GM20000 (cell line): Measurements from ENCODE around the gene GNPAT.
A peak's percentile ranks its signal among the peaks of the same experiment; 100 is the strongest.

ENCODE experiments used
- DNase-seq: peaks from one replicate; pipeline ENCODE4 v3.0.0; 2012; ENCODE audit warnings: low spot score
- TF ChIP-seq, protein P1 (sequence below): IDR thresholded peaks from 2 replicates; pipeline ENCODE4 v1.5.1; 2012; ENCODE audit warnings: mild to moderate bottlenecking, control low read depth; ENCODE audit errors: extremely low read depth, missing control alignments

The GNPAT gene

DNA sequence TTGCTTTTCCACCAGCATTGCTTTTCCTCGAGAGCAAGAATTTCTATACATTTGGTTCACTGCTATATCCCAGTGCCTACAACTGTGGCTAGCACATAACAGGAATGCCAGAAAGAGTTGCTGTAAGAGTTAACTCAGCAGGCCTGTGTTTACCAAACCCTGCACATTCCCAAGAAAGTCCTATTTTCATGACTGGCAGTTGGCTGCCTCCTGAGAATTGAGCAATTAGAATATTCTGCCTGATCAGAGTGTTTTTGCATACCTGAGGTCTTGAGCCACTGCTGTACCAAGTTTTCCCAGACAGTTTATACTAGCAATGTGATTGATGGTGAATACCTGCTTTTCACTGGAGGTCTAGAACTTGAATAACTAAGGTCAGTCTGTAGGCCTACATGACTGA lies 2.7 kb upstream of the GNPAT start:
- TF ChIP-seq, protein P1, sequence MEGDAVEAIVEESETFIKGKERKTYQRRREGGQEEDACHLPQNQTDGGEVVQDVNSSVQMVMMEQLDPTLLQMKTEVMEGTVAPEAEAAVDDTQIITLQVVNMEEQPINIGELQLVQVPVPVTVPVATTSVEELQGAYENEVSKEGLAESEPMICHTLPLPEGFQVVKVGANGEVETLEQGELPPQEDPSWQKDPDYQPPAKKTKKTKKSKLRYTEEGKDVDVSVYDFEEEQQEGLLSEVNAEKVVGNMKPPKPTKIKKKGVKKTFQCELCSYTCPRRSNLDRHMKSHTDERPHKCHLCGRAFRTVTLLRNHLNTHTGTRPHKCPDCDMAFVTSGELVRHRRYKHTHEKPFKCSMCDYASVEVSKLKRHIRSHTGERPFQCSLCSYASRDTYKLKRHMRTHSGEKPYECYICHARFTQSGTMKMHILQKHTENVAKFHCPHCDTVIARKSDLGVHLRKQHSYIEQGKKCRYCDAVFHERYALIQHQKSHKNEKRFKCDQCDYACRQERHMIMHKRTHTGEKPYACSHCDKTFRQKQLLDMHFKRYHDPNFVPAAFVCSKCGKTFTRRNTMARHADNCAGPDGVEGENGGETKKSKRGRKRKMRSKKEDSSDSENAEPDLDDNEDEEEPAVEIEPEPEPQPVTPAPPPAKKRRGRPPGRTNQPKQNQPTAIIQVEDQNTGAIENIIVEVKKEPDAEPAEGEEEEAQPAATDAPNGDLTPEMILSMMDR: no peak
- no peak for DNase-seq

DNA sequence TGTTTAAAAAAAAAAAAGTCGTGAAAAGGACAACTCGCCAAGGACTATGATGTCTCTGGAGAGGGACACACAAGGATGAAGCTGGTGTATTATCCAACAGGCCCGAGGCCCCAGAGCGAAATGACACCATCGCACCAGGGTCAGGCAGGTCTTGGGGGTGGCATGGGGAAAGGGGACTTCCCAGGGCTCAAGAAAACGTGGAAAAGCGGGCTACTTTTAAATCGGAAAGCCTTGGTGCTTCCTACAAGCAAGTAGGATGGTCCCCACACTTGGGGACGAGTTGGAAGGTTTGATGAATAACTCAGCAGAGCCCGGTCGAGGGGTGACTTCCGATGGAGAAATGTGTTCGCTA lies 505 bp upstream of the GNPAT start:
- TF ChIP-seq, protein P1: no peak
- no peak for DNase-seq

DNA sequence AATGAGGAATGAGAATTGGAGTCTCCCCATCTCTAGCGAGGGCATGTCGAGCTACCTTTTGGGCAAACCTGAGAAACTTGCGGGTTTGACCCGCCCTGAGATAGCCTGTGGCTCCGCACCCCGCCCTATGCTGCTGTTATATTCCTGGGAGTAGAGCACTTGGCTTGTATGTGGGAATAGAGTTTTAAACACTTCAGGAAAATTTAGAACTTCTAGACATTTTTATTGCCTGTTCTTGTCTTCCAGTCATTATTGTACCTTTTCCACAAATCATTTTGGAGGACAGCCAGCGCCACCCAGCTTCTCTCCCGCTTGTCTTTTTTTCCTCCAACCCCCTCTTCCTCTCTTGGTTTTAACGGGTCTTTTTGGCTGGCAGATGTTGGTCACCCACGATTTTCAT lies 738 bp downstream of the GNPAT start:
- TF ChIP-seq, protein P1: no peak
- DNase-seq: peak; percentile 45

DNA sequence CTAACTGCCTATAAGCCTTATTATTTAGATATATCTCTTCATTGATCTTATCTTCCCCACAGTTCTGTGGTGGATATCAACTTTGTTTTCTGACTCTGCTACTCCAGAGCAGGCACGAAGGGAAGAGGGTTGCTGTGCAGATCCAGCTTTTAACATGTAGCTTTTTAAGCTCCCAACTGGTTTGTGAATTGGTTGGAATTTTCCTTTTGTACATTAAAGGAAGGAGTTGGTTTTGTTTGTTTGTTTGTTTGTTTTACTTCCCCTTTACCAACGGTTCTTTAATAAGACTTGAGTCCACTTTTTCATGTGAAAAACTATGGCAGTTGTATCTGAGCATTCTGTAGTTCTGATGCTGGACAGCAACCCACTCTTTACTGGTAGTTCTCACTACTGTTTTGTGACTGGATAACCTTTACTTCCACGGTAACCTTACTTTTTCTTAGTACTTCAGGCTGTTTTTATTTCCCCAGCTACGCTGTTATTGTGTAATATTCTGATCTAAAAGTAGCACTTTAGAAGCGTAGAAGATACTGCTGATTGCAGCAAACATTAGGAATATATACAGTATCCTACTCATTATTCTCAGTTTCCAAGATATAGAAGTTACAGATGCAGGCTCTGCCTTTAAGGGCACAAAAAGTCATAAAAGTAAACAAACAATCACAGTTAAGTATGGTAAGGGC lies 1.6 kb downstream of the GNPAT start:
- no peak for DNase-seq
- TF ChIP-seq, protein P1: no peak

DNA sequence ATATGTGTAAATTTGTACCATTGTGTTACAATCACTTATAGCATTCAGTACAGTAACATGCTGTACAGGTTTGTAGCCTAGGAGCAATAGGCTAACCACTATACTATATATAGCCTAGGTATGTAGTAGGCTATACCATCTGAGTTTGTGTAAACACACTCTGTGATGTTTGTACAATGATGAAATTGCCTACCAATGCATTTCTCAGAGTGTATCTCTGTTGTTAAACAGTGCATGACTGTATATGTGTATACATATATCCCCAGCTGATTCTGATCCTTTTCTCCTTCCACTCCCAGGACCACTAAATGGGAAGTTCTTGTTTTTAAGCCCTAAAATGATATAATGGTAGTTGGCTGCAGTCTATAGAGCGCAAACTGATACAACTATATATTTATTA lies 7.8 kb downstream of the GNPAT start:
- TF ChIP-seq, protein P1: no peak
- DNase-seq: no peak

DNA sequence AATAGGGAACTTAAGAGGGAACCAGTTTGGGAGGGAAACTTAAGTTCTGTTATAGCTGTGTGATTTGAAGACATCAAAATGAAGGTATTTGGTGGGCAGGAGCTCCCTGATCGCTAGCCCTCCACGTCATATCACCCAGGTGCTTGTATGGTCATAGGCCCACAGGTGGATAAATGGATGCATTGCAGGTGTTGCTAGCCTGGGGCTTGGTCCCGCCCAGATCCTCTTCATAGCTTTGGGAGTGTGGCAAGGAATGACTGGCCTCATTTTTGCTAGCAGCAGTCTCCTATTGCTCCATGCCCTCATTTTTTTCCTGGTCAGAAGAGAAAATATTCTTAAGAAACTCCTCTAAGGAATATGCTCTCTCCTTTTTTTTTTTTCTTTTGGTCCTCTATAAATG lies 11.3 kb downstream of the GNPAT start:
- no peak for DNase-seq
- TF ChIP-seq, protein P1: no peak

DNA sequence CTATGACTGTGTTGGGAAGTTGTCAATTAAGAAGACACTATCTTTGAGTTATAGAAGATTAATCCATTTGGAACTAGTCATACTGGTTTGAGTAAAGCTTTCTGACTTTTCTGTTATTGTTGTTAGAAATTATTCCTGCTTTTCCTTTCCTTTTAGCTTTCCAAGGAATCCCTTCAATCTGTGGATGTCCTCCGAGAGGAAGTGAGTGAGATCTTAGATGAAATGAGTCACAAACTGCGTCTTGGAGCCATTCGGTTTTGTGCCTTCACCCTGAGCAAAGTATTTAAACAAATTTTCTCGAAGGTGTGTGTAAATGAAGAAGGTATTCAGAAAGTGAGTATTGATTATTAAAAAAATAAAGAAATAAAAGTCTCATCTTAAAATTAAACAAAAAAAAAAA lies 19.3 kb downstream of the GNPAT start:
- DNase-seq: no peak
- TF ChIP-seq, protein P1: no peak
